ENCODE results near the gene SHROOM2. TPM values are rescaled to one million over a fixed set of nuclear protein-coding genes. Genes with fewer than 3 reads are reported as not detected.

Gene SHROOM2
- total RNA-seq, 4 donors from 2014 or later: 0.05 to 0.36 (median 0.26) TPM

DNA sequence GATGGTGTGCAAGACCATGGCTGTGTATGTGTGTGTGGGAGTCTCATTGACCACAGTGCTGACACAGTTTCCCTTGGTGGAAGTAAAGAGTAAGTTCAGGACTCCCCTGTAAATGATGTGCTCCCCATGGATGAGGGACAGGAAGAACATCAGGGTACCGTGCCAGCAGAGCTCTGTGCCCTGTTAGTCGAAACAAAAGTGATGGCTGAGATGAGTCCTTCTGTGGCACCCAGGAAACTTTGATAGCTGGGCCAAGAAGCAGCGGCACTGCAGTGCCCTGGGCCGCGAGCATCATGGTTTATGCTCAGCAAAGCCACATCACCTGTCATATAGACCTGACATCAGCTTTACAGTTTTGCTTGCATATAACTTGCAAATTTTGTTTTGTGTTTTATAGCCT lies 119.5 kb downstream of the SHROOM2 start:
- Histone ChIP-seq H3K27ac (no peak overlapping the region), H3K4me1 (no peaks in the 10 kb centered on the region), H3K4me3 (no peak overlapping the region), H3K27me3 (no peaks in the 10 kb centered on the region), H3K36me3 (no peaks in the 10 kb centered on the region), H3K9me3 (no peaks in the 10 kb centered on the region)
- TF ChIP-seq, protein P1, sequence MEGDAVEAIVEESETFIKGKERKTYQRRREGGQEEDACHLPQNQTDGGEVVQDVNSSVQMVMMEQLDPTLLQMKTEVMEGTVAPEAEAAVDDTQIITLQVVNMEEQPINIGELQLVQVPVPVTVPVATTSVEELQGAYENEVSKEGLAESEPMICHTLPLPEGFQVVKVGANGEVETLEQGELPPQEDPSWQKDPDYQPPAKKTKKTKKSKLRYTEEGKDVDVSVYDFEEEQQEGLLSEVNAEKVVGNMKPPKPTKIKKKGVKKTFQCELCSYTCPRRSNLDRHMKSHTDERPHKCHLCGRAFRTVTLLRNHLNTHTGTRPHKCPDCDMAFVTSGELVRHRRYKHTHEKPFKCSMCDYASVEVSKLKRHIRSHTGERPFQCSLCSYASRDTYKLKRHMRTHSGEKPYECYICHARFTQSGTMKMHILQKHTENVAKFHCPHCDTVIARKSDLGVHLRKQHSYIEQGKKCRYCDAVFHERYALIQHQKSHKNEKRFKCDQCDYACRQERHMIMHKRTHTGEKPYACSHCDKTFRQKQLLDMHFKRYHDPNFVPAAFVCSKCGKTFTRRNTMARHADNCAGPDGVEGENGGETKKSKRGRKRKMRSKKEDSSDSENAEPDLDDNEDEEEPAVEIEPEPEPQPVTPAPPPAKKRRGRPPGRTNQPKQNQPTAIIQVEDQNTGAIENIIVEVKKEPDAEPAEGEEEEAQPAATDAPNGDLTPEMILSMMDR (IDR thresholded peaks at IDR 0.05 in 4 of 5, conservative IDR thresholded peaks at IDR 0.05 in 1 of 5): no peak
- TF ChIP-seq POLR2A (IDR thresholded peaks at IDR 0.05): no peak
- ATAC-seq (no peak), DNase-seq (no peak)
- in situ Hi-C loops (cut with MboI; ENCODE audit: low sequenced_read_pairs in 4 of 4) (loop anchor here in 1 of 4 donors (25.0 kb wide), 1 partner anchor 93 kb away; no protein-coding TSS in a partner anchor), intact Hi-C loops (cut with DNase I; ENCODE audit: low total_unique reads) (no loop called here)

GRCh38 chrX:9906919-9907318 lies 120.7 kb downstream of the SHROOM2 start:
- Histone ChIP-seq H3K9me3 (no peaks in the 10 kb centered on the region), H3K4me1 (no peaks in the 10 kb centered on the region), H3K36me3 (no peaks in the 10 kb centered on the region), H3K27ac (no peak overlapping the region), H3K4me3 (no peak overlapping the region), H3K27me3 (no peaks in the 10 kb centered on the region)
- in situ Hi-C loops (cut with MboI; ENCODE audit: low sequenced_read_pairs in 4 of 4): loop anchor here in 1 of 4 donors (25.0 kb wide), 1 partner anchor 95 kb away; no protein-coding TSS in a partner anchor
- DNase-seq (no peak), ATAC-seq (no peak)
- TF ChIP-seq POLR2A (IDR thresholded peaks at IDR 0.05): no peak
- TF ChIP-seq, protein P1 (IDR thresholded peaks at IDR 0.05 in 4 of 5, conservative IDR thresholded peaks at IDR 0.05 in 1 of 5): no peak
- intact Hi-C loops (cut with DNase I; ENCODE audit: low total_unique reads): no loop called here

DNA sequence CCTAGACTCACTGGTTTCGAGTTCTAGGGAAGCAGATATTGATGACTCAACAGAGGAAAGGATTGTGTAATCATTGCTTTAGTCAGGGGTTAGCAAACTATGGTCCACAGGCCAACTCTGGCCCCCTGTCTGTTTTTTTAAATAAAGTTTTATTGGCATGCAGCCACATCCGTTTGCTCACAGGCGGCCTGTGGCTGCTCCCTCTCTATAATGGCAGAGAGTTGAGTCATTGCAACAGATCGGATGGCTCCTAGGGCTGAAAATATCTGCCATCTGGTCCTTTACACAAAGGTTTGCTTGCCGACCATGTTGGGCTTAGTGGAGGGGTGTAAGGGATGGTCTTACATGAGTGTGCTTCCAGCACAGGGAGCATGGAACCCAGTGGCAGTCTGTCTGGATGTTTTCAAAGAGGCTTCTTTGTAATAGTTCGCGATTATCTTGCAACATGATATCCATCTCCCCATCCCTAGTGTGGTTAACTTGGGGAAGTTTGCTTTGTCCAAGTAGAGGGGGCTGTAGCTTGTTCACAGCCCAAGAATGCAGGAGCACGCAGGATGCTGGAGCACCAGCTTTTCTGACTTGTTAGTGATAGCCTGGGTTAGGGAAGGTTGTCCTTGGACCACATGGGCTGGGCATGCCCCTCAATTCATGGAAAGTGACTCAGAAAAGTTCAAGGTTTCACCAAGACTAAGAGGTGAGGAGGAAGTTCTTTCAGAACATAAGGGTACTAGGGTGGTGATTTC lies 121.6 kb downstream of the SHROOM2 start:
- in situ Hi-C loops (cut with MboI; ENCODE audit: low sequenced_read_pairs in 4 of 4): loop anchor here in 1 of 4 donors (25.0 kb wide), 1 partner anchor 96 kb away; no protein-coding TSS in a partner anchor

GRCh38 chrX:9909254-9909653 lies 123.0 kb downstream of the SHROOM2 start:
- no peaks in the 10 kb centered on the region for H3K9me3 ChIP-seq
- H3K4me1 ChIP-seq: no peaks in the 10 kb centered on the region
- H3K27ac ChIP-seq: no peak overlapping the region
- TF ChIP-seq POLR2A (IDR thresholded peaks at IDR 0.05): no peak
- TF ChIP-seq, protein P1 (IDR thresholded peaks at IDR 0.05 in 4 of 5, conservative IDR thresholded peaks at IDR 0.05 in 1 of 5): no peak
- peaks cover 0 to 2% (median 0%) of the 10 kb centered on the region in 3 donors for H3K27me3 ChIP-seq
- ATAC-seq (no peak), DNase-seq (no peak)
- in situ Hi-C loops (cut with MboI; ENCODE audit: low sequenced_read_pairs in 4 of 4): loop anchor here in 1 of 4 donors (25.0 kb wide), 1 partner anchor 97 kb away; no protein-coding TSS in a partner anchor
- no peak overlapping the region for H3K4me3 ChIP-seq
- no peaks in the 10 kb centered on the region for H3K36me3 ChIP-seq
- intact Hi-C loops (cut with DNase I; ENCODE audit: low total_unique reads): no loop called here

More for the DNA sequence above, 121.6 kb downstream of the SHROOM2 start:
- no peak for TF ChIP-seq POLR2A (IDR thresholded peaks at IDR 0.05)
- TF ChIP-seq, protein P1 (IDR thresholded peaks at IDR 0.05 in 4 of 5, conservative IDR thresholded peaks at IDR 0.05 in 1 of 5): no peak
- no peak overlapping the region for H3K27ac ChIP-seq
- no peaks in the 10 kb centered on the region for H3K9me3 ChIP-seq
- no peak overlapping the region for H3K4me3 ChIP-seq
- intact Hi-C loops (cut with DNase I; ENCODE audit: low total_unique reads): no loop called here
- H3K27me3 ChIP-seq: no peaks in the 10 kb centered on the region
- no peak for DNase-seq
- H3K36me3 ChIP-seq: no peaks in the 10 kb centered on the region
- H3K4me1 ChIP-seq: no peaks in the 10 kb centered on the region
- ATAC-seq: no peak
